ENCODE data around the gene SH2D3C. TPM values are rescaled to one million over a fixed set of nuclear protein-coding genes. Genes with fewer than 3 reads are reported as not detected.

The SH2D3C gene
- total and polyA plus RNA-seq, 2 of the 8 experiments (the other 6 are each of a cell fraction or from before 2014, with no cell fraction given) = 6.4 to 8.1 TPM

- Histone ChIP-seq H3K27me3 (replicated peaks in 1 of 4; ENCODE audit: control insufficient read depth in 3 of 4, extremely low read depth in 1 of 4, insufficient read depth in 3 of 4, low read length in 3 of 4) (no peaks in the 10 kb centered on the region), H3K4me3 (ENCODE audit: extremely low read depth in 1 of 4, insufficient read depth in 2 of 4, low read depth in 3 of 4, low read length in 4 of 4) (peak overlapping the region in 1 of 4 experiments; percentile 16; a peak in 1 of 8 replicates), H3K9me3 (ENCODE audit: insufficient read depth in 2 of 2, low read depth in 1 of 2, low read length in 1 of 2) (no peaks in the 10 kb centered on the region), H2BK5ac (ENCODE audit: low read depth, low read length) (0 out of 2 replicates have a peak overlapping the region, but pooled peaks have one; percentile 60), H3K9ac (replicated peaks in 1 of 4; ENCODE audit: extremely low read depth in 1 of 4, low read depth in 3 of 4, low read length in 3 of 4) (no peak overlapping the region), H3K27ac (ENCODE audit: low read depth, low read length) (no peak overlapping the region), H2AK5ac (ENCODE audit: low read depth, low read length) (no peak overlapping the region), H4K5ac (ENCODE audit: insufficient read length, low read depth, low read length) (no peak overlapping the region), H3K23me2 (ENCODE audit: low read depth, low read length) (no peaks in the 10 kb centered on the region), H3K4ac (replicated peaks; ENCODE audit: insufficient read length, low read depth, low read length) (no peak overlapping the region), H2AFZ (ENCODE audit: low read length) (0 out of 2 replicates have a peak overlapping the region, but pooled peaks have one; percentile 46), H2BK20ac (ENCODE audit: low read length) (0 out of 2 replicates have a peak overlapping the region, but pooled peaks have one; percentile 72), H3K4me2 (ENCODE audit: insufficient read depth in 1 of 2, low read depth in 2 of 2, low read length in 2 of 2) (0 out of 4 replicates have a peak overlapping the region, but pooled peaks have one; percentile 4 to 27), H3K23ac (ENCODE audit: insufficient read length) (no peak overlapping the region), H3K36me3 (ENCODE audit: control insufficient read depth in 2 of 4, insufficient read depth in 4 of 4, low read length in 3 of 4) (no peaks in the 10 kb centered on the region), H4K20me1 (replicated peaks in 1 of 2; ENCODE audit: control insufficient read depth in 1 of 2, insufficient read depth in 2 of 2, low read length in 2 of 2) (no peaks in the 10 kb centered on the region), H3K18ac (ENCODE audit: extremely low read depth, low read length) (no peak overlapping the region; the same call in 1 of the 2 replicates), H2BK12ac (ENCODE audit: low read depth, low read length) (0 out of 2 replicates have a peak overlapping the region, but pooled peaks have one; percentile 17), H4K8ac (ENCODE audit: extremely low read depth, insufficient read depth, low read length) (peak overlapping the region; percentile 28; the same call in 1 of the 2 replicates), H3K56ac (replicated peaks; ENCODE audit: insufficient read length, low read depth, low read length) (no peak overlapping the region), H3K4me1 (replicated peaks in 1 of 4; ENCODE audit: control insufficient read depth in 3 of 4, insufficient read depth in 4 of 4, low read length in 3 of 4) (peaks cover 0 to 18% (median 13%) of the 10 kb centered on the region in 4 experiments; a peak in 5 of 7 replicates), H3K79me1 (ENCODE audit: low read depth, low read length) (no peaks in the 10 kb centered on the region), H2BK15ac (ENCODE audit: low read length) (peak overlapping the region; percentile 95; the same call in 1 of the 2 replicates), H3K79me2 (ENCODE audit: control insufficient read depth in 1 of 2, insufficient read depth in 2 of 2, low read length in 2 of 2) (no peaks in the 10 kb centered on the region), H3K14ac (ENCODE audit: insufficient read length) (no peak overlapping the region), H4K91ac (replicated peaks; ENCODE audit: insufficient read length, low read length) (peak overlapping the region; percentile 88), H2BK120ac (replicated peaks; ENCODE audit: low read depth, low read length) (no peak overlapping the region)
- CTCF ChIA-PET (ENCODE audit: partially characterized antibody) = interaction anchor here (0.6 to 3.4 kb wide), 9 partner anchors 11 to 256 kb away, joined by 3 to 22 read pairs (median 4); partner anchors contain the start of genes CFAP157 and TOR2A
- POLR2A ChIA-PET (ENCODE audit: partially characterized antibody) = interaction anchor here (1.0 to 3.2 kb wide), 3 partner anchors 10 to 29 kb away, joined by 3 to 11 read pairs (median 3); partner anchors contain the start of gene TOR2A
- TF ChIP-seq CTCF (IDR thresholded peaks at IDR 0.05; ENCODE audit: control extremely low read depth in 1 of 3, insufficient read depth in 1 of 3, low read depth in 1 of 3, low read length in 3 of 3) (no peak), TBP (IDR thresholded peaks at IDR 0.05; ENCODE audit: low read depth, low read length) (no peak), SUZ12 (IDR thresholded peaks at IDR 0.05; ENCODE audit: low read length) (no peak), CBX8 (IDR thresholded peaks at IDR 0.05; ENCODE audit: borderline replicate concordance, low read depth, low read length) (no peak), KDM5A (IDR thresholded peaks at IDR 0.05; ENCODE audit: low read length) (no peak), FOSL1 (IDR thresholded peaks at IDR 0.05; ENCODE audit: insufficient read depth, low read depth, low read length) (no peak), POU5F1 (IDR thresholded peaks at IDR 0.05; ENCODE audit: low read depth, low read length) (no peak), ZNF274 (IDR thresholded peaks at IDR 0.05; ENCODE audit: borderline replicate concordance, extremely low read depth, low read length) (no peak), CHD2 (IDR thresholded peaks at IDR 0.05; ENCODE audit: low read length) (no peak), SIRT6 (IDR thresholded peaks at IDR 0.05; ENCODE audit: low read length) (no peak)
- DNase-seq (ENCODE audit: low read depth in 1 of 2, low spot score in 2 of 2) (no peak), FAIRE-seq (no peak)
- WGBS, 2 experiments (ENCODE audit: extremely low coverage in 1 of 2, insufficient coverage in 1 of 2, insufficient read length in 1 of 2, insufficient replicate concordance in 2 of 2, low coverage in 1 of 2, low lambda C conversion rate in 2 of 2, missing lambda C conversion rate in 1 of 2) = 83% methylated on average over 18 of the region's 23 CpGs; no CpG with 5 or more reads in 1 of the 2 experiments
Measured at GRCh38 chr9:127724012-127724411, 54.5 kb downstream of the SH2D3C start.
